ENCODE results near the gene GNB3. TPM values are rescaled to one million over a fixed set of nuclear protein-coding genes. Genes with fewer than 3 reads are reported as not detected.

The GNB3 gene
- total RNA-seq, 1 donor from 2014 or later, result 5.2 TPM

GRCh38 chr12:6816598-6816997, 24.1 kb upstream of the GNB3 start:
- Histone ChIP-seq H3K36me3 (no peaks in the 10 kb centered on the region), H3K9me3 (no peaks in the 10 kb centered on the region), H3K4me3 (no peak overlapping the region), H3K4me1 (peaks cover 8% of the 10 kb centered on the region), H3K27ac (no peak overlapping the region), H3K27me3 (no peaks in the 10 kb centered on the region)
- TF ChIP-seq POLR2AphosphoS5 (IDR thresholded peaks at IDR 0.05; ENCODE audit: insufficient read depth in 1 of 2, low read depth in 1 of 2) (no peak), POLR2A (IDR thresholded peaks at IDR 0.05) (no peak), CTCF (IDR thresholded peaks at IDR 0.05) (no peak)
- no peak for DNase-seq (ENCODE audit: extremely low spot score in 2 of 2)
- intact Hi-C loops (cut with DNase I), result no loop called here

GRCh38 chr12:6817098-6817497, 23.6 kb upstream of the GNB3 start:
- Histone ChIP-seq H3K36me3 (no peaks in the 10 kb centered on the region), H3K27me3 (no peaks in the 10 kb centered on the region), H3K4me1 (peaks cover 13% of the 10 kb centered on the region), H3K9me3 (no peaks in the 10 kb centered on the region), H3K27ac (no peak overlapping the region), H3K4me3 (no peak overlapping the region)
- intact Hi-C loops (cut with DNase I), result no loop called here
- DNase-seq (ENCODE audit: extremely low spot score in 2 of 2), result no peak
- TF ChIP-seq POLR2AphosphoS5 (IDR thresholded peaks at IDR 0.05; ENCODE audit: insufficient read depth in 1 of 2, low read depth in 1 of 2), result no peak
- no peak for TF ChIP-seq CTCF (IDR thresholded peaks at IDR 0.05)
- no peak for TF ChIP-seq POLR2A (IDR thresholded peaks at IDR 0.05)

- Histone ChIP-seq H3K36me3 (no peaks in the 10 kb centered on the region), H3K4me1 (peaks cover 19% of the 10 kb centered on the region), H3K4me3 (no peak overlapping the region), H3K27me3 (no peaks in the 10 kb centered on the region), H3K9me3 (no peaks in the 10 kb centered on the region), H3K27ac (no peak overlapping the region)
- no peak for DNase-seq (ENCODE audit: extremely low spot score in 2 of 2)
- TF ChIP-seq CTCF (IDR thresholded peaks at IDR 0.05), result no peak
- no peak for TF ChIP-seq POLR2AphosphoS5 (IDR thresholded peaks at IDR 0.05; ENCODE audit: insufficient read depth in 1 of 2, low read depth in 1 of 2)
- no peak for TF ChIP-seq POLR2A (IDR thresholded peaks at IDR 0.05)
- intact Hi-C loops (cut with DNase I), result no loop called here
These were observed 23.0 kb upstream of the GNB3 start for GRCh38 chr12:6817662-6818157.

GRCh38 chr12:6818222-6818621, 22.5 kb upstream of the GNB3 start:
- H3K27me3 ChIP-seq, result no peaks in the 10 kb centered on the region
- H3K4me3 ChIP-seq, result no peak overlapping the region
- peaks cover 19% of the 10 kb centered on the region for H3K4me1 ChIP-seq
- intact Hi-C loops (cut with DNase I), result no loop called here
- no peak for TF ChIP-seq POLR2AphosphoS5 (IDR thresholded peaks at IDR 0.05; ENCODE audit: insufficient read depth in 1 of 2, low read depth in 1 of 2)
- no peak for TF ChIP-seq POLR2A (IDR thresholded peaks at IDR 0.05)
- no peak for TF ChIP-seq CTCF (IDR thresholded peaks at IDR 0.05)
- H3K36me3 ChIP-seq, result no peaks in the 10 kb centered on the region
- no peaks in the 10 kb centered on the region for H3K9me3 ChIP-seq
- no peak for DNase-seq (ENCODE audit: extremely low spot score in 2 of 2)
- H3K27ac ChIP-seq, result no peak overlapping the region

GRCh38 chr12:6818645-6819044, 22.1 kb upstream of the GNB3 start:
- TF ChIP-seq POLR2AphosphoS5 (IDR thresholded peaks at IDR 0.05; ENCODE audit: insufficient read depth in 1 of 2, low read depth in 1 of 2), result no peak
- no peak for TF ChIP-seq CTCF (IDR thresholded peaks at IDR 0.05)
- TF ChIP-seq POLR2A (IDR thresholded peaks at IDR 0.05), result no peak
- Histone ChIP-seq H3K4me3 (no peak overlapping the region), H3K36me3 (no peaks in the 10 kb centered on the region), H3K4me1 (peaks cover 19% of the 10 kb centered on the region), H3K27ac (no peak overlapping the region), H3K9me3 (no peaks in the 10 kb centered on the region), H3K27me3 (no peaks in the 10 kb centered on the region)
- intact Hi-C loops (cut with DNase I), result no loop called here
- DNase-seq (ENCODE audit: extremely low spot score in 2 of 2), result no peak
